HG03280 (cell line): ENCODE measurements around the gene MYG1.
"Not testable (repeated sequence)": the region's sequence is repeated elsewhere in the genome, so short reads cannot be mapped to it uniquely, and the experiment has no call there.

Experiments used
- ATAC-seq: cut with Tn5 transposase; IDR thresholded peaks from one replicate; pipeline ENCODE4 v1.9.1; 2021; ENCODE audit warnings: mild to moderate bottlenecking, moderate library complexity; ENCODE audit not compliant: unreplicated experiment

The MYG1 gene

DNA sequence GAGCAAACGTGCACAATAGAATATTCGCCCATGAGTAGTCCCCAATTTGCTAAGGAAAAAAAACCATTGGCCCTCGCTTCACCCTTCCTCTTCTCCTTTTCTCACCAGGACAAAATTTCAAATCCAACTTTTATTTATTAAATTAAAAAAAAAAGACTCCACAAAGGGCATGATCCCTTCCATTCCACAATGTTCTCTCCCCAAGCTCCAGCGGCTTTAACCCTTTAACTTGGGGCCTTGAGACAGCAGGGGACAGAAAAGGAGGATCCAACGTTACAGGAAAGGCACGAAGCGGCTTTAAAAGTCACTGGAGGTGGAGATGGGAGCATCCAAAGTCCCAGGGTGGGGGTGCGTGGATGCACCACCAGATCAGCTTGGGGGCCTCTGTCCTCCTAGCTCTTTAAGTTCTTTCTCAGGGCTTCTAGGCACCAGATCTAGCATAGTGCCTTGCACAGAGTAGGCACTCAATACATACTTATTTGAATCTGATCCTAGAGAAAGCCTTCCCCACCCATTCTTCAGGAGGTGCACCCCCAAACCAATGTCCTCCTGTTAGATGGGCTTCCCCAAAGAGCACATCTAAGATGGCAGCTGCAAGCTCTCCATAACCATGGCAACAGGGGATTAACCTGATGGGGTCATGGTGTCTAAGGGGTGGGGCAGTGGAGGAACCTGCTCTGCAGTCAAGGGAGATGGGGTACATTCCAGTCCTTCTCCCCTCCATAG is 27.1 kb downstream of the MYG1 start:
- ATAC-seq: no peak

DNA sequence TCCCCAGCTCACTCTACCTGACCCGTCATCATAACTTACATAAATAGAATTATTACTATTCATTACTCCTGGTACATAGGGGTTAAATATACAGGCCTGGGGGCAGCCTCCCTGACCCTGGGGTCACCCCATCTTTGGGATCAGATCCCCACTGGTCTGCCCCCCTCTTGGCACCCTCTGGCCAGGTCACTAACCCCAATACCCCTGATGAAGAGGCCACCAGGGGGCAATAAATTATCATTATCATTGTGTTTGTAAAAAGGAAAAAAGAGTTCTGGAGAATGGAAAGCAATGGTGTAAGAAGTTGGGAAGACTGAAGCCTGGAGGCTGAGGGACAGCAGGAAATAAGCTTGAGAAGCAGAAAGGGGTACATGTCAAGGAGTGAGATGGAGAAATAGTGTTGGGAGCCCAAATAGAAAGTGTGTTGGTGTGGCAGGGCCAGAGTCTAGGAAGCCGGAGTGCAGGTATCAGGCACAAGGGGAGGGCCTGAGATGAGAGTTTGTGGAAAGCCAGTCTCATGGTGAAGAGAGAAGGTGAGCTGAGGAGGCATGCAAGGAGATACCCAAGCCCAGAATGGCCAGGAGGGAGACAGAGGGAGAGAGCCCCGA is 28.0 kb downstream of the MYG1 start:
- ATAC-seq: no peak

DNA sequence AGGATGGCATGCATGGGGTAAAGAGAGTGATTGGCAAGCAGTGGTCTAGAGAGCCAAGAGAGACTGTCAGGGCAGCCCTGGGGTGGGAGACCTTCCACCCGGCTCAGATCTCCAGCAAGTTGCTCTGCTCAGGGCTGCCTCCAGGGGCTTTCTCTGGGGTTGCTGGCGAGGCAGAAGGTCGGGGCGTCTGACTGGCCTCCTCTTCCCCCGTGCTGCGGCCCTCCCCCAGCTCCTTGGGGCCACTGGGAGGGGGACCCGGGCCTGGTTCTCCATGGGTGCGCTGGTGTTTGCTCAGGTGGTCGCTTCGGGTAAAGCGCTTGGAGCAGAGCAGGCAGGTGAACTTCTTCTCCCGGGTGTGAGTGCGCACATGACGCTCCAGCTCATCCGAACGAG is 28.5 kb downstream of the MYG1 start:
- ATAC-seq: no peak

DNA sequence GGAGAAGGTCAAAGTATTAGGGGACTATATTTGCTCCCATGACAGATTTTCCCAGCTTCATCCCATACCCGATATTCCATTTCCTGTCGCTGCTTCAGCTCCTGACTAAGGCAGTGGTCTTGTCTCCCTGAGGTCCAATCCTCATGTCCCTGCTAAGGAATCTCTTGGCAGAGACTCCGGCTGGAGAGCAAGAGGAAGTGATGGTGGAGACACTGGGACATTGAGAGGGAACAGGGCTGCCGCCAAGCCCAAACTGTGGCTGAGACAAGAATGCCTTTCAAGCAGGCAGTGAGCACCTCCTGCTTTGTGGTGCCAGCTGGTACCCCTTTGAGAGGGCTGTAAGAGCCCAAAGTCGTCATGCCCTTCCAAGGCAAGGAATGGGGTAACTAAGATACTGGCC is 31.2 kb downstream of the MYG1 start:
- ATAC-seq: no peak

DNA sequence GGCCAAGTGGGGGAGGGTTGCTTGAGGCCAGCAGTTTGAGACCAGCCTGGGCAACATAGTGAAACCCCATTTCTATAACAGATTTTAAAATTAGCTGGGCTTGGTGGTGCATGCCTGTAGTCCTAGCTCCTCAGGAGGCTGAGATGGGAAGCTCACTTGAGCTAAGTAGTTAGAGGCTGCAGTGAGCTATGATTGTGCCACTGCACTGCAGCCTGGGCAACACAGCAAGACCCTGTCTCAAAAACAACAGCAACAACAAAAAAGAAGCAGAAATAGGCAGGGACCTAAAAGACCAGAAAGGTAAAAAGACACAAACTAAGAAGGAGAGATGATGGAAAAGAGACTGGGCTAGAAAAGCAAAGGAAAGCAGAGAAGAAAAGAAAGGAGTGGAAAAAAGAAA is 32.8 kb downstream of the MYG1 start:
- not testable (repeated sequence) for ATAC-seq

DNA sequence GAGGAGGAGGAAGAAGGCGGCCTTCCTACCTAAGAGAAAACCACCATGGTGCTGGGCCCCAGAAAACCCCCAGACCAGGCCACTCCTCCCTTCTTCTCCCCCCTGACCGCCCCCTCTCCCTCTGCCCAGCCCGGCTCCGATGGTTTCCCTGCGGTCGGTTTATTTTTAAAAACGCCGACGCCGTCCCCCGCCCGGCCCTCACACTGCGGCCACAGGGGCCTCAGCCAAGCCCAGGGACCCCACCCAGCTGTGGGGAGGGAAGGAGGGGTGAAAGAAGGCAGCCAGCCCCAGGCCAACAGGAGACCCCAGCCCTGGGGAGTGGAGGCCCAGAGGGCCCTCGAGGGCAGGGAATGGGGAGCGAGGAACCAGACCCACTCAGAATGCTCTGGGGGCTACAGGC is 33.2 kb downstream of the MYG1 start:
- no peak for ATAC-seq

DNA sequence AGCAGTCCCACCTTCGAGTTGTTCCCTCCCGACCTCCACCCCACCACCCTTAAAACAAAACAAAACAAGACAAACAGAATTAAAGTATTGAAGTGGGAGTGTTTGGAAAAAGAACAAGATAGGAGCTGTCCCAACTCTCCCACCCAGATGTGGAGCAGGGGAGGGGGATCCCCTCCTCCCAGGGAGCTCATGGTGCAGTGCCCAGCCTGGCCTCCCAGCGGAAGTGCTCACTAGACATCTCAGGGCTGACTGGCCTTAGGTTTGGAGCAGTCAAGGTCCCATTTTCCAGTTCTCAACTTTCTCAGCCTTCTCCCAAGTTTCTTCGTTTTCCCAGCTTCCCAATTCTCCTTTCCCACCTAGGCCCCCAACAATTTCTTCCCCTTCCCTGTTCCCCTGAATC is 33.8 kb downstream of the MYG1 start:
- ATAC-seq: no peak

DNA sequence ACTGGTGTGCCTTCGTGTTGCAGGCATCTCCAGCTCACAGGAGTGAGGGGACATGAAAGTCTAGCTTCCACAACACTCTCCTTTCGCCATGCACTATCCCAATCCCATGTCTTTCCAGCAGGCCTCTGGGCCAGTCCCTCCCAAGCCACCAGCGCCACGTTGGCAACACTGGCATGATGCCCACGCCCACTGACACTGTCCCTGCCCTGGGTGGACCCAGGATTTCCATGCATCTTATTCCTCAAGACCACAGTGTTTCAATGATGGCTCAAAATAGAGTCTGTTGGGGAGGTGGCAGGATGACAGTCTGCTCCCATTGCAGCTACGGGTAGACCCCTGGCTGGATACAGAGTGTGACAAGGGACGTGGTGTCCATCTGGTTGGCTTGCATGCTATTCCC is 34.4 kb downstream of the MYG1 start:
- no peak for ATAC-seq

DNA sequence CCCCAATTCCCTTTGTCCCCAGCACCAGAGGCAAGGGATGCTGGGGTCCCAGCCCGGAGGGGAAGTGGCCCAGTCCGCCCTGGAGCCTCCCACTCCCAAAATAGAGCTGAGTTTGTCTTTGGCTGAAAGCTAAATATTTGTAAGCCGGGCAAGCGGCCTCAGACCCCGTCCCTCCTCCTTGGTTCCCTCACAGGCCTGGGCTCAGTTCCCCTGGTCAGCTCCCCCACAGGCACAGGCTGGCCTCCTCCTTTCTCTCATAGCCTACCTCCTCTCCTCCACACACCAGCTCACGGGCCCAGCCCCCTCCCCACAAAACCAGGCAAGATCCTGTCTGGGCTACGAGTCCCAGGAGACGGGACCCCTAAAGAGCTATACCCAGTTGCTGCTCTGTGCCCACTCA is 35.3 kb downstream of the MYG1 start:
- ATAC-seq: no peak

DNA sequence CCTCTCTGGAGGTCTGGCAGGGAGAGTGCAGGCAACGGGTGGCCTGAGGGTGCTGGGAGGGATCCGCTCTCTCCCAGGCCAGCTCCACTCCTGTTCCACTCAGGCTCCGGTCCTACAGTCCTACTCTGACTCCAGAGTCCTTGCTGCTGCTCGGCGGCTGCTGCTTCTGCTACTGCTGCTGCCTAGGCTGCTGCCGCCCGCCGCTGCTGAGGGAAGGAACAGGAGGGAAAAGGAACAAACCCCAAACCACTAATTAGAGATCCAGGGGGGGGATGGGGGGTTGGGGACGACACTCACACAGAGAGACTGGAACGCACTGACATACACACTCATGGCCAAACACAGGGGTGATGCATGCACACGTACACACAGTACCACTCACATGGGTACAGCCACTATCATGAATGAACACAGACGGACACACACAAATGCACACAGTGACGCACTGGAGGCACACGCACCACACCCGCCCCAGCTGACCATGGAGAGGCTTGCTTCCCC is 36.7 kb downstream of the MYG1 start, which contains the start of gene SP7:
TSS of gene SP7 (minus strand) at position 174 of the 501 bp plus-strand sequence. CDS start 708 bp downstream, outside the sequence.
- ATAC-seq: no peak

DNA sequence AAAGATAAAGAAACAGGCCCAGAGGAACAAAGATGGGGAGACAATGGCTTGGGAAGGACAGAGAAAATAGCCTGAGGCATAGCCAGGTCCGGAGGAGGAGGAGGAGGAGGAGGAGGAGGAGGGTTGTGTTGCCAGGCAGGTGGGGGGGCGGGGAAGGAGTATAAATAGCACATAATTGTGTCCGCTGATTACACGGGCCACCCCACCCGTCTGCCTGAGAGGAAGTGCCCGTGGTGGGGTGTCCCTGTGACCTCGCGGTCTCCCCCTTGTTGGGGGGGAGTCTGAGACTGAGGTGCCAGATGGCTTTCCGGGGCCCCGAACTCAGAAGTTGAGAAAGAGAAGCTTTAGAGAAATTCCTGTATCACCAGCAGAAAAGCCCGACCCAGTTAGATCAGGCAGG is 38.5 kb downstream of the MYG1 start:
- ATAC-seq: no peak

DNA sequence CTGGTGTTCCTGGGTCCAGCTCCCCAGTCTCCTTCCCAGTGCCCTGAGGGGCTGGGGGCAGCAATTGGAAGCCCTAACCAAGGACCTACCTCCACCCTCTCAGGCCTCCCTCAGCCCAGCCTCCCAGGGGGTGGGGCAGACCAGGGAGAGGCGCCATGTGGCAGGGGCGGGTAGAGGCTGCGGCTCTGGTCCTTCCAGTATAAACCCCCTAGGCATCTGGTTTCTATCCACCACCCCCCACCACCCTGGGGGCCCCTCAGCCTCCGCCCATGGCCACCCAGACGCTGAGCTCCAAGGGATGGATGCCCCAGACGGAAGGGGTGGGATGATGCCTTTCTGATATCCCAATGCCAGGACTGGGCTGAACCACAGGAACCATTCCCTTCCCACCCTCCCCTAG is 39.4 kb downstream of the MYG1 start:
- no peak for ATAC-seq

DNA sequence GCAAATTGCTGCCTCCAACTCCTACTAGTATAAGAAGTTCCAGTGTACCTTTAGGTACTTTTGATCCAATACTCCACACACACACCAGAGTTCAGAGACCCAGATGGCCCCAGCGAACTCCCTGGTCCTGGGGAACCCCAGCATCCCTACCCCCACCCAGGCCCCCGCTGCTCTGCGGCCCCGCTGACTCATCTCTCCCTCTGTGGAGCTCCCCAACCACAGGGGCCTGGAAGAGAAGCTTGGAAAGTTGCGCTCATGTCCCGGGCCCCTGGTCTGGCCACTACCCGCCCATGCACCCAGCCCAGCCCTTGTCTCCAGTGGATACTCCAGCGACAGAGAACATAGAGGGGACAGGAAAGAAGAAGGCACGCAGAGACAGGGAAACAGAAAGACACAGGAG is 40.9 kb downstream of the MYG1 start:
- no peak for ATAC-seq

DNA sequence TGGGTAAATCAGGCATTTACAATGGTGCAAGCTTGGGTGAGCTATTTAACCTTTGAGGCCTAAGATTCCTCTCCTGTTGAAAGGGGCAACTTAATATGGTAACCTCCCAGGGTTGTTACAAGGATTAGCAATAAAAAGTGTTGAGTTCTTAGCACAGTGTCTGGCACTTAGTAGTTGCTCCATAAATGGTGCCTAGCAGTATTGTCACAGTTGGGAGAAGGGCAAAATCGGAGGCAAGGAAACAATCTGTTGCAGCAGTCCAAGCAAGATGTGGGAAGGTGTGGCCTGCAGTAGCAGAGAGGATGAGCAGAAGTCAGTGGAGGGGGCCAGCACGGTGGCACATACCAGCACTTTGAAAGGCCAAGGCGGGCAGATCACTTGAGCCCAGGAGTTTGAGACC is 44.0 kb downstream of the MYG1 start:
- no peak for ATAC-seq

DNA sequence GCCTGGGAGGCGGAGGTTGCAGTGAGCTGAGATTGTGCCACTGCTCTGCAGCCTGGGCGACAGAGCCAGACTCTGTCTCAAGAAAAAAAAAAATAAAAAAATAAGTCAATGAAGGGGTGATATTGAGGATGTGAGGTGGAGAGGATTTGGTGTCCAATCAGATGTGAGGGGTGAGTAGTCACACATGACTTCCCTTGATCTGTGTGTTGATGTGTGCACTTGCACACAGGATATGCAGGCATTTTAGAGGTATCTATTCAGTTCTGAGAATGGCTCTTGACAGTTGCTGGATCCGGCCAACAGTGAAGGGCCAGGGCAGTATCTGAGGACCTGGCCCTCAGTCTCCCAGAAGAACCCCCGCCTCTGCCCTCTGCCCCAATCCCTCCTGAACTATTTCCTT is 44.5 kb downstream of the MYG1 start:
- ATAC-seq: no peak

DNA sequence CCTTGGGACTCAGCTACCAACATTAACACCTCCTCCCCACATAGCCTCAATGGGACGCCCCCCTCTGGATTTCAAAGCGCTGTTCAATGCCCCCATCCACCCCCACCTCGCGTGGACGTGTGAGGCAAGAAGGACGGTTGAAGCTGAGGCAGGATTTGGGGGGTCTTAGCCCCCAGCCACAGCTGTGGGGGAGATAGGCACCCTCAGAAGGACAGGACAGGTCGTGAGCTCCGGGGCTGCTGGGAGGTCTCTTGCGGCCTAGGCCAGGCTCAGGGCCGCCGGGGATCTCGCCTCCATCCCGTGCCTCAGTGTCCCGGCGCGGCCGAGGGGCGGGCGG is 45.0 kb downstream of the MYG1 start:
- no peak for ATAC-seq

DNA sequence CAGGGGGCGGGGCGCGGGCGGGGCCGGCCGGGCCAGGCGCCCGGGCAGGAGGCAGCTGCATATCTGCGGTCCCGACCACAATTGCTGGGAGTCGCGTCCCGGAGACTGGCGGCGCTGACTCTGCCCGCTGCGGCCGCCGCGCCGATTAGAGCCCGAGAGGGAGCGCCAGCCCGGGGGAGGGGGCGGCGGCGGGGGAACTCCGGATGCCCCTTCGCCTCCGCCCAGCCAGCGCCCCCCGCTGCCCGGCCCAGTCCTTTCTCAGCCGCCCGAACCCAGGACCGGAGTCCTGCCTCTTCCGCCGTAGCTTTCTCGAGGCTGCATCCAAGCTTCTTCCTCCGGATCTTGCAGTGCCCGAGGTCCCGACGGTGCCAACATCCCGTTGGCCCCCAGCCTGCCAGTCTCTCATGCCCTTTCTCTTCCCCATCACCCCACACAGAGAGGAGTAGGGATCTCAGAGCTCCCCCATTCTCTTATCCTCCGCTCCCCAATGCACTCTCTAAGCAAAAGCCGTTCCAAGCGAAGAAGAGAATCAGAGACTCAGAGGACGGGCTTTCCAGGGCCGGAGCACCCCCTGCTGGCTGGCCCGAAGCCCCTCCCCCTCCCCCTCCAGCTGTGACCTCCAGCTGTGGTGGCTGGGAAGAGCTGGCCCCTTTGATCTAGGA is 45.5 kb downstream of the MYG1 start:
- no peak for ATAC-seq

DNA sequence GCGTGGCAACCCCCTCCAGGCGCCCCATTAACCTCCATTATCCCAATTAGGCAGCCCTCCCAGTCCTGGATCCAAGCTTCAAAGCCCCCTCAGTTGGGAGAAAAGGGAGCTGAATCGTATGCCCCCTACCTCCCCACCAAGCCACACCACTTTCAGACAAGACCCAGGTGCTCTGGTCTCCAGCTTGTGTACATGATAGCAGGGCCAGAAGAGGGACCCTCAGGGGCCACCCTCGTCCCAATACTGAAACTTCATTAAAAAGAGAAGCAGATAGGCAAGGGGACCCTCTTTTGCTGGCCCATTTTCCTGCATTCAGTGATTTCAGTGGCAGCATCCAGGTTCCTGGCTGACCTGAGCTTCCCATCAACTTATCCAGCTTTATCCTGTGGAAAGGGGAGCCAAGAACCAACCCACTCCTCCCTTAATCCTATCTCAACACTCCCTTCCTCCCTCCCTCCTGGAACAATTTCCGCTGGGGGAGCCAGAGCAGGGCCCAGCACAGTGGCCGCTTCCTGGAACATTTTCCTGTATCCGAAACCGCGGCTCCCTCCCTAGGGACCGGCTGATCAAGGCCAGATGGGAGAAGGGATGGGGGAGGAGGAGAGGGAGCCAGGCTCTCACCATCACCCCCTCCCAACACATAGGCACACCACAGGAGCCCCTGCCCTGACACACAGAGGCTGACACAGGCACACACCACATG is 46.1 kb downstream of the MYG1 start:
- ATAC-seq: no peak

DNA sequence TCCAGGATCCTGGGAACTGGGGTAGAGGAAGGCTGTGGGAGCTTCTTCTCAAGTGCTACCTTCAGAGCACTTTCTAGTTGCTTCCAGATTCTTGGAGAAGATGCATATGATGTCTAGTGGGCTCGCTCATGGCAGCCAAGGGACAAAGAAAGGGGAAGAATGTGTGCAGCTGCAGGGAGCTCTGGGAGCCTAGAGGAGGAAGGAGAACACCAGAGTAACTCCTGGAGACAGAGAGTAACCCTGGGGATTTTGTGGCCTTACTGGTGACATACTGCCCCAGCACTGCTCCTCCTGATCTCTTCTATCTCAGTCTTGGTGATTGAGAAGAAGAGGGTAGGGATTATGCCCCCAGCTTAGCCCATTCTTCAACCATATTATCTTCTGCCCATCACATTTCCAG is 47.0 kb downstream of the MYG1 start:
- ATAC-seq: no peak

DNA sequence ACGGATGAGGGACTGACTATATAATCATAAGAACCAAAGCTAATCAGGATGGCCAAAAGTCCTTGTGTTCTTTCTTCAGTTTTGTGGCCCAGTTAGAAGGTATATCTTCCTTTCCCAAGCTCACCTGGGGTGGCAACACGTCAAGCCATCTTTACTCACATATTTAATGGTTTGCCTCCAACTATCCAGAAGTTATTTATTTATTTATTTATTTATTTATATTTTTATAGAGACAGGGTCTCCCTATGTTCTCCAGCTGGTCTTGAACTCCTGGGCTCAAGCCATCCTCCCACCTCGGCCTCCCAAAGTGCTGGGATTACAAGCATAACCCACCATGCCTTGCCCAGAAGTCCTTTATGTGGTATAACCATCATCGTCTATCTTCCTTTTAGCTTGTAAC is 48.4 kb downstream of the MYG1 start:
- ATAC-seq: no peak

DNA sequence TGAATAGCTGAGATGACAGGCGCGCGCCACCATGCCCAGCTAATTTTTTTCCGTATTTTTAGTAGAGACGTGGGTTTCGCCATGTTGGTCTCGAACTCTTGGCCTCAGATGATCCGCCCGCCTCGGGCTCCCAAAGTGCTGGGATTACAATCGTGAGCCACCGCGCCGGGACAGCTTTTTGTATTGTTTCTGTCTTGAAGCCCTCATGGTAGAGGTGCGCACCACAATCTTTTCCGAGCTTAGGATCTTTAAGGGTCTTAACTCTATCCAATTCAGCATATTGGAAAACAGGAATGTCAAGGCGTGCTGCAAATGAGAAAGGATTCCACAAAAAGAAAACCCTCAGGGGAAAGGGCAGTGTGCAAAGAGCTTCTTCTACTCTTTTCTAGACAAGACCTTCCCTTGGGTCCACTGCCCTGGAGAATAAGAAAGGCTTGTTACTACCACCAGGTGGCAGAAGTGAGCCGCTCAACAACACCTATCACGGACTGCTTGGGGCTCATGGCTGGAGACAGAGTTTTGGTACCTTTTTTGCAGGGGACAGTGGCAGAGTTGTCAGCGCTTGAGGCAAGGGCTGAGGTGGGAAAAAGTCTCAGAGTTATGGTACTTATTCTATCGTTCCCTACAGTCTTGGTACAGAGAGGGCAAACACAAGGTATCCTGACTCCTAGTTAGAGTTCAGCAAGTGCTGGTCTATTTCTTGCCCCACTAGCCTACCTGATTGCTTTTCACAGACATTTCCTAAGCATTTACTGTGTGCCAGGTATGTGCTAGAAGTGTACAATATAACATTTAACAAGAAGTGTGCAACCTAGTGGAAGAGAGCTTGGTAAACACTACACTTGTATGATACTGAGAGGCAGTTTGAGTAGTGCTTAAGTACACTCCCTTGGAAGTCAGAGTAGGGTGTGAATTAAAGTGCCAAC is 53.1 kb downstream of the MYG1 start:
- ATAC-seq: peak; percentile 83
